Body of pancreas (tissue), 4 donors: ENCODE results near the gene IKZF3. TPM values are rescaled to one million over a fixed set of nuclear protein-coding genes. Genes with fewer than 3 reads are reported as not detected.

Experiments used
- ATAC-seq: fragments of 150-250 bp; one replicate; pipeline ENCODE4 v1.9.1; 2016
- DNase-seq, 4 donors: peaks; one replicate each; pipeline ENCODE4 v3.0.0-alpha.2; 2019
- H3K27ac ChIP-seq, 4 donors: fragments of 200-600 bp; sonication (generic); 1 replicate in 3 of 4; 2 replicates in 1 of 4; pipeline versions ENCODE4 v1.5.1 to v1.6.1; 2016 to 2019; ENCODE audit warnings: mild to moderate bottlenecking in 1 of 4, mixed read lengths in 1 of 4, moderate library complexity in 1 of 4
- H3K27me3 ChIP-seq, 2 donors: fragments of 200-600 bp; sonication (generic); one replicate each; pipeline ENCODE4 v1.6.0; 2016; ENCODE audit warnings: mild to moderate bottlenecking in 1 of 2
- H3K36me3 ChIP-seq, 2 donors: fragments of 200-600 bp; sonication (generic); replicated peaks in 1 of 2; 2 replicates each; pipeline ENCODE4 v1.5.1; 2016; ENCODE audit warnings: low read depth in 2 of 2; ENCODE audit not compliant: insufficient read depth in 1 of 2
- H3K4me1 ChIP-seq: fragments of 200-600 bp; sonication (generic); one replicate; pipeline ENCODE4 v1.6.0; 2016
- H3K4me3 ChIP-seq, 2 donors: fragments of 200-600 bp; sonication (generic); 1 replicate in 1 of 2; 2 replicates in 1 of 2; pipeline ENCODE4 v1.5.1; 2016 to 2019
- H3K9me3 ChIP-seq, 3 donors: fragments of 200-600 bp; sonication (generic); 1 replicate in 2 of 3; 2 replicates in 1 of 3; pipeline ENCODE4 v1.5.1; 2016
- CTCF ChIP-seq, 7 experiments: fragments of 450-650 bp in 4 of 7; fragments of 200-600 bp in 3 of 7; sonication (generic) in 3 of 7; IDR thresholded peaks; one replicate each; pipeline ENCODE4 v1.5.1; 2016 to 2019; ENCODE audit warnings: antibody characterized with exemption in 7 of 7
- POLR2A ChIP-seq, 3 donors: fragments of 450-650 bp; IDR thresholded peaks; one replicate each; pipeline ENCODE4 v1.6.1; 2016; ENCODE audit warnings: antibody characterized with exemption in 3 of 3, mild to moderate bottlenecking in 2 of 3
- WGBS, 2 donors: methylation state at CpG; one replicate each; pipeline ENCODE4 v1.1.5; 2017; 5-methylcytosine and 5-hydroxymethylcytosine counted together
- intact Hi-C: fragments of 100-400 bp; cut with DNase I; formaldehyde crosslinking; loops from one replicate; pipeline ENCODE4 v1.15.1; 2023
- total RNA-seq, 2 donors: library from RNA; depleted of rRNA; stranded (reverse); fragments of >200 nt; gene quantifications; one replicate each; pipeline ENCODE4 v1.1.0, GENCODE V29; 2016

IKZF3 gene
- total RNA-seq, 2 donors from 2014 or later = 0.78 to 0.99 TPM

DNA sequence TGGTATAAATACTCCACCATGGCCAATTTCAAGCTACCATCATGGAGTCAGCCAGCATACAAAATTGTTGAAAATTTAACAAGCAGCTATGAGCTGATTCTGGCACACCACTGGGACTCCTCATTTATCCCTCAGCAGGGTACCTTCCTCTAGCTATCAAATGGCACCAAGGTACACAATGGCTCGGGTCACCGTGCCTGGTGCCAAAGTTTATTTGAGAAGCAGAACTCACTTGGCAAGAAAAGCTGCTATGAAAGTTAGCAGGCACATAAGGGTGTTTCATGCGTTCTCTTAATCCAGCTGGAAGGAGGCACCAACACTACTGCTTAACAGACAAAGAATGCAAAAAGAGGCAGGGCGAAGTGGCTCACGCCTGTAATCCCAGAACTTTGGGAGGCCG, 51.6 kb downstream of the IKZF3 start:
- ATAC-seq (no peak), DNase-seq (peak in 2 of 4 donors; percentile 9 to 45)
- WGBS, 2 donors = 41 to 46% methylated on average over 6 of the region's 6 CpGs
- Histone ChIP-seq H3K36me3 (no peaks in the 10 kb centered on the region), H3K27ac (no peak overlapping the region), H3K27me3 (no peaks in the 10 kb centered on the region), H3K4me1 (peaks cover 13% of the 10 kb centered on the region), H3K9me3 (no peaks in the 10 kb centered on the region), H3K4me3 (no peak overlapping the region)
- intact Hi-C loops = no loop called here
- no peak for TF ChIP-seq POLR2A (IDR thresholded peaks at IDR 0.05)
- TF ChIP-seq CTCF (IDR thresholded peaks at IDR 0.05) = no peak

DNA sequence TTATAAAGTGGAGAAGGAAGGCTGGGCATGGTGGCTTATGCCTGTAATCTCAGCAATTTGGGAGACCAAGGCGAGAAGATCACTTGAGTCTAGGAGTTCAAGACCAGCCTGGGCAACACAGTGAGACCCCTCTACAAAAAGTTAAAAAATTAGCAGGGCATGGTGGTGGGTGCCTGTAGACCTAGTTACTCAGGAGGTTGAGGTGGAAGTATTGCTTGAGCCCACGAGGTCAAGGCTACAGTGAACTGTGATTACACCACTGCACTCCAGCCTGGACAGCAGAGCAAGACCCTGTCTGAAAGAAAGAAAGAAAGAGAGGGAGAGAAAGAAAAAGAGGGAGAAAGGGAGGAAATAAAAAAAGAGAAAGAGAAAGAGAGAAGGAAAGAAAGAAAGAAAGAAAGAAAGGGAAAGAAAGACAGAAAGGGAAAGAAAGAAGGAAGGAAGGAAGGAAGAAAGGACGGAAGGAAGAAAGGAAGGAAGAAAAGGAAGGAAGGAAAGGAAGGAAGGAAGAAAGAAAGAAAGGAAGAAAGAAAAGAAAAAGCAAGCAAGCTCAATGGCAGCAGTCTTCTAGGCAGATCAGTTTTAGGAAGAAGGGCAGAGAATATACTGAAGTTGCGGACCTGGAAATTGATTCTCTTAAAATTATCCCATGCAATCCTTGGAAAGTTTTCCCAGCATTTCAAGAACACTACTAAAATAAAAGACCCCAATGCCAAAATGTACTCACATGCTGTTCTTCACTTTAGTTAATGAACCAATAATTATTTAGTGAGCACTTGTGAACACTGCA, 53.0 kb downstream of the IKZF3 start:
- H3K27ac ChIP-seq = no peak overlapping the region
- H3K4me3 ChIP-seq = no peak overlapping the region
- H3K36me3 ChIP-seq = no peaks in the 10 kb centered on the region
- no peaks in the 10 kb centered on the region for H3K9me3 ChIP-seq
- ATAC-seq (no peak), DNase-seq (no peak)
- 78 to 79% methylated on average over 4 of the region's 4 CpGs for WGBS, 2 donors
- intact Hi-C loops = no loop called here
- H3K27me3 ChIP-seq = no peaks in the 10 kb centered on the region
- H3K4me1 ChIP-seq = peaks cover 13% of the 10 kb centered on the region
- TF ChIP-seq POLR2A (IDR thresholded peaks at IDR 0.05) (no peak), CTCF (IDR thresholded peaks at IDR 0.05) (no peak)

DNA sequence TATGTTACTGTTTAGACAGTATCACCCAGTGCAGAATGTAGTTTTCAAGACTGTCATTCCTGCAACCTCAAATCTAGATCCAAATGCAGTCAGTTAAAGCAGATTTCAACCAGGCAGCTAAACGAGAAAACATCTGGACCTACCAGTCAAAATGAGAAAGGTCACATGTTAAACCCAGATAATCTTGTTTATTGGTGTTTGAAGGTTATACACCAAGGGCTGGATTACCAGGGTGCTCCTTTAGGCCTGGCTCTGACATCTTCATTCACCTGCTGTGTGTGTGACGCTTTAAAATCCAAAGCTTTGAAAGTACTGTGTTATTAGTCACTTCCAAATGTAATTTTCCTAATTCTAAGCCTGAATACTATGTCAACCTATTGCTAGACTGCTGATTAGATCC, 54.9 kb downstream of the IKZF3 start:
- 35 to 38% methylated on average over 2 of the region's 2 CpGs for WGBS, 2 donors
- ATAC-seq (no peak), DNase-seq (no peak)
- Histone ChIP-seq H3K9me3 (no peaks in the 10 kb centered on the region), H3K4me3 (no peak overlapping the region), H3K4me1 (peaks cover 13% of the 10 kb centered on the region), H3K27ac (no peak overlapping the region), H3K36me3 (no peaks in the 10 kb centered on the region), H3K27me3 (peaks cover 0 to 5% of the 10 kb centered on the region in 2 donors)
- TF ChIP-seq POLR2A (IDR thresholded peaks at IDR 0.05) (no peak), CTCF (IDR thresholded peaks at IDR 0.05) (no peak)
- intact Hi-C loops = no loop called here

DNA sequence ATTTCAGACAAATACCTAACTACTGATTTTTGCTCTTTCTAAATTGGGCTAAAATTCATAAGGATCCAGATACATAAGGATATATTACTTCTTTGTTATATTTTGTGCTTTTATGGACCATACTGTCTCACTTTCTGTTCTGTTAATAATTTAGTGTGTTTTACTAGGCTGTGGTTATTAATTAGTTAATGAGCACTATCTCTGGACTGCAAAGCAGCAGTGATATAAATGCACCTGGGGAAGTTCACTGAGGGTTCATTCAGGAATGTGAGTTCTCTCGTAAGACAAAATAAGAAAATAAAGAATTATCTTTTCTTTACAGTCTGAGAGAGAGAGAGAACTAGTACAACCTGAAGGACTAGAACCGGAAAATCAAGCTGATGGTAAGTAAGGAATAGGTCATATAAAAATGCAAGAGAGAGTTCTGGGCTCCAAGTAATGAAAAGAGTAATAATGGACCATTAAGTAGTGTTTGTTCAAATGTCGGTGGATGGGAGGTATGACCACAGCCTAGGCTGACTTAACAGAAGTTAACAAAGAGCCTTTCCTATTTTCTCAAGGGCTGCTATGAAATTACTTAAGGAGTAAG, 55.6 kb downstream of the IKZF3 start:
- TF ChIP-seq POLR2A (IDR thresholded peaks at IDR 0.05) (no peak), CTCF (IDR thresholded peaks at IDR 0.05) (no peak)
- intact Hi-C loops = no loop called here
- Histone ChIP-seq H3K27ac (no peak overlapping the region), H3K4me1 (peaks cover 13% of the 10 kb centered on the region), H3K9me3 (no peaks in the 10 kb centered on the region), H3K4me3 (no peak overlapping the region), H3K36me3 (no peaks in the 10 kb centered on the region), H3K27me3 (peaks cover 0 to 5% of the 10 kb centered on the region in 2 donors)
- no peak for DNase-seq
- no peak for ATAC-seq
- WGBS, 2 donors = 19 to 25% methylated on average over 3 of the region's 3 CpGs
